ENCODE measurements around the gene SLC6A9.

The SLC6A9 gene

GRCh38 chr1:44031252-44032169, at the start of gene SLC6A9:
Gene SLC6A9, minus strand, starts transcription at chr1:44031462. Its CDS starts 7,185 bp downstream, at chr1:44024277.
- peak; percentile 25 for DNase-seq (ENCODE audit: low read depth)

GRCh38 chr1:44079566-44079965, 48.3 kb upstream of the SLC6A9 start:
- DNase-seq (ENCODE audit: low read depth) = no peak

DNA sequence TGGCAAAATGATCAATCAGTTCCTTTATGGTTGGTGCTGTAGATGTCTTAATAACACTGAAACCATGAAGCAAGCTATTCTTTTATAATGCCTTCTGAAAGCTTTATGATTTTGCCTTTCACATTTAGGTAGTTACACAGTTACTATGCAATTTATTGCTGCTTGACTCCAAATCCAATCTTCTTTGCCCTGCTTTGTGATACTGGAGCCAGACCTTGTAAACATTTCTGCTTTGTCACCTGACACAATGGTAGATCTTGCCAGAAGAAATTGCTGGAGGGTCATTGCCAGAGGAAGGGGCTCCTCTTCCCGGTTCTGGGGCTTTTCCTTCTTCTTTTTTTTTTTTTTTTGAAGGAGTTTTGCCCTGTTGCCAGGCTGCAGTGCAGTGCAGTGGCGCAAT, 46.8 kb upstream of the SLC6A9 start:
- DNase-seq (ENCODE audit: low read depth) = no peak

- no peak for DNase-seq (ENCODE audit: low read depth)
Observed at GRCh38 chr1:44077421-44077820, 46.2 kb upstream of the SLC6A9 start.

DNA sequence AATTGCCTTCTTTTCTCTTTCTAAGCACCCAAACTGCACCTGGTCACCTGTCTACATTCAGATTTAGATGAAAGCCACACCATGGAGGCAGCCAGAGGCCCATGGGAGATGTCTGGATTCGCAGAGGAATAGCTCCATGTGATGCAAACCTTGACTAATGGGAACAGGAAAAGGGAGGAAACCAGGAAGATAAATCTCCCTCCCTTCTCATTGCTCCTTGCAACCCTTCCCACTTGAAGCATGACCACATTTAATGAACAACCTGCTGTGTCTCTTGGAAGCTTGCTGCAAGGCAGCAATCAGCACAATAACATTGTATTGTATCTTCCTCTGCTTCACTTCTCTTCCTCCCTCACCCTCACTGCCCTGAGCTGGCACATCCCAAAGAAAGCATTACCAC, 44.8 kb upstream of the SLC6A9 start:
- DNase-seq (ENCODE audit: low read depth) = no peak

DNA sequence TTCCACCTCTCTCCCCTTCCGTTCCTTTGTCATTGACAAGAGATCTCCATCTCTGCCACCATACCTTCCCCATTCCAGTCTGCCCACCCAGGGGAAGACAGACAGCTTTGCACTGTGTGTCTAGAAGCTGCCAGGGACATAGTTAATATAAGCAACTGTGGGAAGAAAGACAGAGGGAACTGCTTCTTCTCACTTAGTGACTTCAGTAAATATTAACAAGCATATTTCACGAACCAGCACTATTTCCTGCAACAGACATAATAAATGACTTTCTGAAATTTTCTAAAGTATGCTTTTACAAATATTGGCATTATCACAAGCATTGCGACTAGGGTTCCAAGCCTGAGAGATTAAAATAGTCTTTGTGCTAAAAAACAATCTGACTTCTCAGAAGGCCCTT, 43.2 kb upstream of the SLC6A9 start:
- DNase-seq (ENCODE audit: low read depth) = no peak

DNA sequence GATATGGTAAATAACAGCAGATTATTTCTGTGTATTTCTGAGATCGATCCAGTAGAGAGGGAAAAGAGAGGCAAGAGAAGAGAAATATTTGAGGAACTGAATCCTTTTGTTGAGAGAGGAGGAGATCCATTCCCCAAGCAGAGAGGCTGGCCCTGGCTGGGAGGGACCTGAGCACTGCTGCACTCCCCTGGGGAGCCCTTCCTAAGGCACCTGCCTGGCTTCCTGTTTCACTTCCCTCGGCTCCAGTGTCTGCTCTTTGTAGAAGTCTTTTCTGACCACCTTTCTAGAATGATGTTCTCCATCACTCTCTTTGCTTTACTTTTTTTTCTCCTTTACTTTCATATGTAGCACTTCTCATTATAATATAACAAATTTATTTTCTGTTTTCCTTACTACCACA, 42.3 kb upstream of the SLC6A9 start:
- no peak for DNase-seq (ENCODE audit: low read depth)

DNA sequence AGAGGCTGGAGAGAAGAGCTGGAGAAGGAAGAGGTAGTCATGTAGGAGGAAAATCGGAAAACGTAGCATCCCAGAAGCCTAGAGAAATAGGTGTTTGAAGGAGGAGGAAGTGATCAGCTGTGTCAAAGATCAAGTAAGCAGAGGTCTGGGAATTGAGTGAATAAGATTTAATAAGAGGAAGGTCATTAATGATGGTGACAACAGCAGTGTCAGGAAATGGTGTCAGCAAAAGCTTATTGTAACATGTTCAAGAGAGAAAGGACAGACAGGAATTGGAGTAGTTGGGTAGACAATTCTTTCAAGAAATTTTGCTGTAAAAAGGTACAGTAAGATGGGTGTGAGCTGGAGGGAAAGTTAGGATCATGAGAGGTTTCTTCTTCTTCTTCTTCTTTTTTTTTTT, 41.6 kb upstream of the SLC6A9 start:
- no peak for DNase-seq (ENCODE audit: low read depth)

GRCh38 chr1:44072204-44072603, 40.9 kb upstream of the SLC6A9 start:
- DNase-seq (ENCODE audit: low read depth) = no peak

GRCh38 chr1:44071461-44071860, 40.2 kb upstream of the SLC6A9 start:
- no peak for DNase-seq (ENCODE audit: low read depth)

DNA sequence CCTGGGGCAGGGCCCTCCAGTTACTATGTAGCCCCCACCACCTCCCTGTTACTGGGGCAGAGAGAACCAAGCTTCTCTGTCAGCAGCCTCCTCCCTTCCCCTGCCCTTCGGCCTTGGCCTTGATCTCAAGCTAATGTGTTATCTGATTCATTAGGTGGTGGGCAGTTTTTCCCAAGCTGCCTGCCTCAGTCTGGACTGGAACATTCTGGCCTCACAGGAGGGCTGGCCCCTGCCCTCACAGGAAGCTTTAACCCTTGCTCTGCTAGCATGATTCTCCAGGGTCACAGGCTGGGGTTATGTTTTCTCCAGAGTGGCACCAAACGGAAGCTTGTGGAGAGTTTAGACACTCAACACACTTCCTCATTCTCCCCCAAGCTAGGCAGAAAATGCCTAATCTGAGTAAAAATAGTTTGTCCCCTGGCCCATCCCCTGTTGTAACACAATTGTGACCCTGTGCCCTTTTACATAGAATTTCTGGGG, 37.2 kb upstream of the SLC6A9 start:
- no peak for DNase-seq (ENCODE audit: low read depth)

DNA sequence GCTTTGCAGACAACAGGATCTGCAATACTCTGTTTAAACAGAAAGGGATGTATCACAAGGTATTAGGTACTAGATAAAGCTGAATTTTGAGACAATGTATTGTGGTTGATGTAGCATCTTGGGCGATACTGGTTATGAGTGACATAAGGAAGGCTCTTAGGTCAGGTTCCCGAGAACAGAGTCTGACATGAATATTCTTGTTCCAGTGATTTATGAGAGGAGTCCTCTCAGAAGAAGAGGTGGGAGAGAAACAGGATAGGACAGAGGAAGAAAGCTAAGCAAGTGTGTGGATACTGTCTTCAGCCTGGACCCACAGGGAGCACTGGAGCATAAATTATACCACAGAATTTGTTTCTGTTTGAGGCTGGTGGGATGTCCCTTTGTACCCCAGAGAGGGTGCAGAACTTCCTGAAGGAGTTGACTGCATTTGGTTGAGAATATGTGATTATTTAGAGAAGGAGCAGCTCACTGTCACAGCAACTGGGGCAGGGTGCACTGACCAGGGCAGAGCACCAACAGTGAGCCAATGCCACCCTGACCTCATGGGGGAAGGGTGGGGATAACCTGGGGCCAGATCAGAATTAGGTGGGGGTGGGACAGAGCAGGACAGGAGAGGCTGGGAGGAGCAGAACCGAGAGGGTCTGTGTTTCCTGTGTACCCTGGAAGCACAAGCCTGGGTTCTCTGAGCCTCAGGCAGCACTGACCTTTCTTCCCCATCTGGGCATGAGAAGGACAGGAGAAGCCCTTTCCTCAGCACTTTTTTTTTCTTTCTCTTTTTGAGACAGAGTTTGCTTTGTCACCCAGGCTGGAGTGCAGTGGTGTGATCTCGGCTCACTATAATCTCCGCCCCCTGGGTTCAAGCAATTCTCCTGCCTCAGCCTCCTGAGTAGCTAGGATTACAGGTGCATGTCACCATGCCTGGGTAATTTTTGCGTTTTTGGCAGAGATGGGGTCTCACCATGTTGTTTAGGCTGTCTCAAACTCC, 36.3 kb upstream of the SLC6A9 start:
- no peak for DNase-seq (ENCODE audit: low read depth)

DNA sequence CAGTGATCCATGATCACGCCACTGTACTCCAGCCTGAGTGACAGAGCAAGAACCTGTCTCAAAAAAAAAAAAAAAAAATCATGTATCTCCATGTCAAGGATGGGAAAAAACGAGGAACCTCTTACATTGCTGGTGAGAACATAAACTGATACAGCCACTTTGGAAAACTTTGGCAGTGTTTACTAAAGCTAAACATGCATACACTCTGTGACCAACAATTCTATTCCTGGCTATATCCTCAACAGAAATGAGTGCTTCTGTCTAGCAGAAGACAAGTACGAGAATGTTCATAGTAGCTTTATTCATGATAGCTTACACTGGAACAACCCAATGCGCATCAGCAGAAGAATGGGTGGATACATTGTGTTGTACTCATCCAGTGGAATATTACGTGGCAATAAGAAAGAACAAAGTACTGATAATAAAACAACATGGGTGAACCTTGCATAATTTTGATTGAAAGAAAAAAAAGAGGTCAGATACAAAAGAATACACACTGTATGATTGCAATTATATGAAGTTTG, 31.5 kb upstream of the SLC6A9 start:
- no peak for DNase-seq (ENCODE audit: low read depth)

GRCh38 chr1:44061857-44062256, 30.6 kb upstream of the SLC6A9 start:
- DNase-seq (ENCODE audit: low read depth) = no peak

- DNase-seq (ENCODE audit: low read depth) = no peak
Observed at GRCh38 chr1:44060830-44061267, 29.6 kb upstream of the SLC6A9 start.

GRCh38 chr1:44059664-44060355, 28.5 kb upstream of the SLC6A9 start:
- no peak for DNase-seq (ENCODE audit: low read depth)

DNA sequence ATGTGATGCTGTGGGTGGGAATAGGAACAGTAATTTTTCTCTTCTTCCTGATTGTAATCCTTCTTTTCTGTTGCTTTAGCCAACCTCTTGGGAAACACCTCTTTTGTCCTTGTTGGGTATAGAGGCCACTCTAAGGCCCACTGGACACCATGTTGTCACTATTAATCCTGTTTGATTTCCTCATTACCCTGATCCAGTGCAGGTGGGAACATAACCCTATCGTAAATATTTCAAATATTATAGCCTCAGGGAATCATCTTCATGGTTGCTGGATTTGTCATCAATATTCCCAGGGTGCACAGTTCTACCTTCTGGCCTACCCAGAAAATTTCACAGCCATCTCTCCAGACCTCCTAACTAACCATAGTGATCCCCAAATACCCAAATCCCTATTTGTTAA, 27.9 kb upstream of the SLC6A9 start:
- DNase-seq (ENCODE audit: low read depth) = no peak

- DNase-seq (ENCODE audit: low read depth) = no peak
Observed at GRCh38 chr1:44057293-44057692, 26.0 kb upstream of the SLC6A9 start.

- no peak for DNase-seq (ENCODE audit: low read depth)
Observed at GRCh38 chr1:44053394-44053793, 22.1 kb upstream of the SLC6A9 start.

DNA sequence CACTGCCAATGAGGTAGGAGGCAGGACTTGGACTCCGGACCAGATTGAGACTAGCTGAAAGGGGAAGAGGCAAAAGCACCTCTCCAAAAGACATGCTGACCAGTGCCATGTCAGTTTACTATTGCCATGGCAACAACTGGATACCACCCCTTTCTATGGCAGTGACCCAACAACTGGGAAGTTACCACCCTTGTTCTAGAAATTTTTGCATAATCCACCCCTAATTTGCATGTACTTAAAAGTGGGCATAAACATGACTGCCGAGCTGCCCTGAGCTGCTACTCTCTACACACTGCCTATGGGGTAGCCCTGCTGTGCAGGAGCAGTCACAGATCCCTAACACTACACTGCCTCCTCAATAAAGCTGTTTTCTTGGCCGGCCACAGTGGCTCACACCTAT, 19.0 kb upstream of the SLC6A9 start:
- no peak for DNase-seq (ENCODE audit: low read depth)

- no peak for DNase-seq (ENCODE audit: low read depth)
Observed at GRCh38 chr1:44049839-44050238, 18.6 kb upstream of the SLC6A9 start.
